Erythroblast (primary cell): ENCODE measurements around the gene CDADC1.
"Not testable (repeated sequence)": the region's sequence is repeated elsewhere in the genome, so short reads cannot be mapped to it uniquely, and the experiment has no call there.

ENCODE experiments used
- DNase-seq, 2 experiments: peaks; one replicate each; lab custom pipeline; 2025; lab: John Stamatoyannopoulos, UW
- GATA1 ChIP-seq: IDR thresholded peaks from 2 replicates; pipeline ENCODE4 v1.6.1; 2011; ENCODE audit warnings: low read depth, mild to moderate bottlenecking, control low read depth, low read length, moderate library complexity
- POLR2A ChIP-seq: IDR thresholded peaks from 2 replicates; pipeline ENCODE4 v1.6.1; 2011; ENCODE audit warnings: mild to moderate bottlenecking, low read length

Gene CDADC1

GRCh38 chr13:49253310-49253709 lies 5.6 kb downstream of the CDADC1 start:
- no peak for TF ChIP-seq POLR2A
- TF ChIP-seq GATA1 = no peak
- DNase-seq = no peak

GRCh38 chr13:49254007-49254406 lies 6.3 kb downstream of the CDADC1 start:
- no peak for DNase-seq
- no peak for TF ChIP-seq POLR2A
- no peak for TF ChIP-seq GATA1

- DNase-seq = no peak
- TF ChIP-seq POLR2A = no peak
- TF ChIP-seq GATA1 = no peak
These were observed 9.1 kb downstream of the CDADC1 start for GRCh38 chr13:49256841-49257240.

GRCh38 chr13:49258089-49258796 lies 10.5 kb downstream of the CDADC1 start:
- TF ChIP-seq GATA1 = no peak
- no peak for TF ChIP-seq POLR2A
- no peak for DNase-seq

GRCh38 chr13:49259586-49259985 lies 11.9 kb downstream of the CDADC1 start:
- no peak for DNase-seq
- no peak for TF ChIP-seq GATA1
- no peak for TF ChIP-seq POLR2A

- DNase-seq = no peak
- TF ChIP-seq GATA1 (no peak), POLR2A (no peak)
These were observed 14.9 kb downstream of the CDADC1 start for GRCh38 chr13:49262634-49263033.

- no peak for DNase-seq
- TF ChIP-seq GATA1 (no peak), POLR2A (no peak)
These were observed 18.1 kb downstream of the CDADC1 start for GRCh38 chr13:49265822-49266221.

- no peak for TF ChIP-seq GATA1
- TF ChIP-seq POLR2A = no peak
- no peak for DNase-seq
These were observed 23.5 kb downstream of the CDADC1 start for GRCh38 chr13:49271264-49271663.

GRCh38 chr13:49272296-49272695 lies 24.6 kb downstream of the CDADC1 start:
- no peak for TF ChIP-seq GATA1
- no peak for TF ChIP-seq POLR2A
- no peak for DNase-seq

GRCh38 chr13:49278211-49278610 lies 30.5 kb downstream of the CDADC1 start:
- TF ChIP-seq POLR2A (no peak), GATA1 (no peak)
- DNase-seq = no peak

- TF ChIP-seq POLR2A = no peak
- DNase-seq = no peak
These were observed 31.4 kb downstream of the CDADC1 start for GRCh38 chr13:49279112-49279511.

- no peak for TF ChIP-seq GATA1
- no peak for TF ChIP-seq POLR2A
- DNase-seq = no peak
These were observed 32.2 kb downstream of the CDADC1 start for GRCh38 chr13:49279885-49280284.

GRCh38 chr13:49287995-49288394 lies 40.3 kb downstream of the CDADC1 start:
- DNase-seq = no peak
- TF ChIP-seq GATA1 (no peak), POLR2A (no peak)

GRCh38 chr13:49288458-49288857 lies 40.7 kb downstream of the CDADC1 start:
- DNase-seq = no peak
- TF ChIP-seq GATA1 = no peak
- no peak for TF ChIP-seq POLR2A

GRCh38 chr13:49292742-49293486 lies 45.2 kb downstream of the CDADC1 start:
- TF ChIP-seq POLR2A (no peak), GATA1 (no peak)
- peak; percentile 31 to 48 for DNase-seq

- not testable (repeated sequence) for DNase-seq
These were observed 47.0 kb downstream of the CDADC1 start for GRCh38 chr13:49294723-49295122.
